GM19351 (cell line): ENCODE measurements around the gene COPS4.

Source experiments
- ATAC-seq: cut with Tn5 transposase; IDR thresholded peaks from one replicate; pipeline ENCODE4 v1.9.1; 2021; ENCODE audit warnings: mild to moderate bottlenecking, moderate library complexity; ENCODE audit not compliant: unreplicated experiment

The COPS4 gene

GRCh38 chr4:83115656-83116285 lies 80.8 kb downstream of the COPS4 start:
- no peak for ATAC-seq

GRCh38 chr4:83118869-83119268 lies 83.9 kb downstream of the COPS4 start:
- no peak for ATAC-seq

GRCh38 chr4:83121246-83121645 lies 86.3 kb downstream of the COPS4 start:
- no peak for ATAC-seq

DNA sequence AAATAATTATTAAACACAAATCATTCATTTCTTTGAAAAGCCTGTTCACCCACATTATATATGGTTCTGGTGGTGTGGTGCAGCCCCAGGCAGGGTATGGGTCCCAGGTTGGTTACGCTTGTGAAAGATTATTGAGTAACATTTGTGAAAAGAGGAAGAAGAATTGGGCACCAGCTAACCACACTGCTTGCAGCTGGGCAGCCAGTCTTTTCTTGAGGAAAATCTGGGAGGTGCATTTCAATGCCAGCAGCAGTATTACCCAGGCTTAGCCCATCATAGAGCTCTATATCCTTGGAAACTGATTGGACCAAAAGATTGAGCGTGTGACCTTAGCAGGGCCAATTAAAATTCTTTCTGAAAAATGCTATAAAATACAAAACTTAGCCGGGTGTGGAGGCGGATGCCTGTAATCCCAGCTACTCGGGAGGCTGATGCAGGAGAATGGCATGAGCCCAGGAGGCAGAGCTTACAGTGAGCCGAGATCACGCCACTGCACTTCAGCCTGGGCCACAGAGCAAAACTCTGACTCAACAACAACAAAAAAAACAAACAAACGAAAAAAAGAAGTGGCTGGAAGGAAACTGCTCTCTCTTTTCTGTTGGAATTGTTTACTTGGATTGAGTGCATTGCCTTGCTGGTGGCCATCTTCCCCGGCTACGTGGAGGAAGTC lies 89.3 kb downstream of the COPS4 start:
- ATAC-seq: no peak
